ENCODE measurements around the gene SAFB2. TPM values are rescaled to one million over a fixed set of nuclear protein-coding genes. Genes with fewer than 3 reads are reported as not detected.
A peak's percentile ranks its signal among the peaks of the same experiment; 100 is the strongest.

Gene SAFB2
- total and polyA plus RNA-seq, 2 of the 13 experiments (the other 11 are each of a cell fraction or from before 2014, with no cell fraction given), result 11.2 to 31.5 TPM

DNA sequence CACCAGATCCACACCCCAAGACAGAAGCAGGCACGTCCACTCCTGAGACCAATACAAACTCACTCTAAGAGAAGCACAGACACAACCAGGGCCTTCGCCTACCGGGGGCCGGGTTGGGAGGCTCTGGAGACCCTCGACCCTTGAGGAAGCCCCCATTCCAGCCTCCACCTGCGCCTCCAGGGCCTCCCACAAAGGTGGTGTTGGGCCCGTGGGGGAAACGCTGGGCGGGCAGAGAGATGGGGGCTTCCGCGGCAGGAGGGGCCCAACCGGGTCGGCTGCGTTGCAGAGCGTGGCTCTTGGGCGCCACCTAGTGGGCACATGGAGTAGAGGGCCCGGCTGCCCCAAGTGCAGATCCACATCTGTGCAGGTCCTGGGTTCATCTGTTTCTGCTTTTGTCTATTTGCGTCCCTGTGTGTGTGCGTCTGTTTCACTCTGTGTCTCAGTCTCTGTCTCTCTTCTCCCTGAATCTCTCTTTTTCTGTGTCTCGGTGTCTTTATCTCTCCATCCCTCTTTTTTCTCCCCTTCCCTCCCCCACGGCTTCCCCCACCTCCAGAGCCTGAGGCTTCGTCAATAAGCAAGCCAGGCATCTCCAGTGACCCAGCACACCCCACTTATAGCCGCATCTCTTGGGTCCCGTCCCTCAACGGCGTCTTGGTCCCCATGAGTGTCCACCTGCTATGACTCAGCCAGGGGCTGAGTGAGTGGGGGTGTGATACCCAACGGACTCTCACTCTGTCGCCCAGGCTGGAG, 44.3 kb downstream of the SAFB2 start (continued):
- TF ChIP-seq, protein P1, sequence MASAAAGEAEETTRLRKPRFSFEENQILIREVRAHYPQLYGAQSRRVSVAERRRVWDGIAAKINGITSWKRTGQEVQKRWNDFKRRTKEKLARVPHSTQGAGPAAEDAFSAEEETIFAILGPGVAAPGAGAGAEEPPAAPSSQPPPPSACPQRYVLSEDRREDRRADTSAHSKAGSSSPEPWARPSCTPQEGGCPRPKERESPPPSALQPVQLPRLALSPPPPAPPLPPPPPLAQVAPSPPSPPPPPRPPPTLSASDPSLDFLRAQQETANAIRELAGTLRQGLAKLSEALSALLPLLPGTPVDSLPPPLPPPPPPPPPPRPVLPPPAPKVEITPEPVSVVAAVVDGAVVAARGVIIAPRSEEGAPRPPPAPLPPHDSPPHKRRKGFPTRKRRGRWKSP (CRISPR knock-in tag; IDR thresholded peaks at IDR 0.05), result no peak
- TF ChIP-seq TARDBP (CRISPR knock-in tag; IDR thresholded peaks at IDR 0.05) (peak; percentile 62), MXD1 (CRISPR knock-in tag; IDR thresholded peaks at IDR 0.05) (peak; percentile 34; the same call in 1 of the 2 replicates), ZNF362 (CRISPR knock-in tag; IDR thresholded peaks at IDR 0.05; ENCODE audit: borderline replicate concordance) (peak; percentile 50; the same call in 1 of the 2 replicates), ZNF547 (CRISPR knock-in tag; IDR thresholded peaks at IDR 0.05) (peak; percentile 41; the same call in 1 of the 2 replicates), ZFX (CRISPR knock-in tag; IDR thresholded peaks at IDR 0.05; ENCODE audit: low read depth) (peak; percentile 69), PATZ1 (CRISPR knock-in tag; IDR thresholded peaks at IDR 0.05) (peak; percentile 93), BCL3 (CRISPR knock-in tag; IDR thresholded peaks at IDR 0.05) (0 out of 2 replicates have a peak, but pooled peaks have one; percentile 35), FOXK2 (IDR thresholded peaks at IDR 0.05) (no peak)
- TF ChIP-seq, protein P2, sequence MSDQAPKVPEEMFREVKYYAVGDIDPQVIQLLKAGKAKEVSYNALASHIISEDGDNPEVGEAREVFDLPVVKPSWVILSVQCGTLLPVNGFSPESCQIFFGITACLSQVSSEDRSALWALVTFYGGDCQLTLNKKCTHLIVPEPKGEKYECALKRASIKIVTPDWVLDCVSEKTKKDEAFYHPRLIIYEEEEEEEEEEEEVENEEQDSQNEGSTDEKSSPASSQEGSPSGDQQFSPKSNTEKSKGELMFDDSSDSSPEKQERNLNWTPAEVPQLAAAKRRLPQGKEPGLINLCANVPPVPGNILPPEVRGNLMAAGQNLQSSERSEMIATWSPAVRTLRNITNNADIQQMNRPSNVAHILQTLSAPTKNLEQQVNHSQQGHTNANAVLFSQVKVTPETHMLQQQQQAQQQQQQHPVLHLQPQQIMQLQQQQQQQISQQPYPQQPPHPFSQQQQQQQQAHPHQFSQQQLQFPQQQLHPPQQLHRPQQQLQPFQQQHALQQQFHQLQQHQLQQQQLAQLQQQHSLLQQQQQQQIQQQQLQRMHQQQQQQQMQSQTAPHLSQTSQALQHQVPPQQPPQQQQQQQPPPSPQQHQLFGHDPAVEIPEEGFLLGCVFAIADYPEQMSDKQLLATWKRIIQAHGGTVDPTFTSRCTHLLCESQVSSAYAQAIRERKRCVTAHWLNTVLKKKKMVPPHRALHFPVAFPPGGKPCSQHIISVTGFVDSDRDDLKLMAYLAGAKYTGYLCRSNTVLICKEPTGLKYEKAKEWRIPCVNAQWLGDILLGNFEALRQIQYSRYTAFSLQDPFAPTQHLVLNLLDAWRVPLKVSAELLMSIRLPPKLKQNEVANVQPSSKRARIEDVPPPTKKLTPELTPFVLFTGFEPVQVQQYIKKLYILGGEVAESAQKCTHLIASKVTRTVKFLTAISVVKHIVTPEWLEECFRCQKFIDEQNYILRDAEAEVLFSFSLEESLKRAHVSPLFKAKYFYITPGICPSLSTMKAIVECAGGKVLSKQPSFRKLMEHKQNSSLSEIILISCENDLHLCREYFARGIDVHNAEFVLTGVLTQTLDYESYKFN (CRISPR knock-in tag; conservative IDR thresholded peaks at IDR 0.05), result peak; percentile 40; the same call in 1 of the 2 replicates
- TF ChIP-seq, protein P3, sequence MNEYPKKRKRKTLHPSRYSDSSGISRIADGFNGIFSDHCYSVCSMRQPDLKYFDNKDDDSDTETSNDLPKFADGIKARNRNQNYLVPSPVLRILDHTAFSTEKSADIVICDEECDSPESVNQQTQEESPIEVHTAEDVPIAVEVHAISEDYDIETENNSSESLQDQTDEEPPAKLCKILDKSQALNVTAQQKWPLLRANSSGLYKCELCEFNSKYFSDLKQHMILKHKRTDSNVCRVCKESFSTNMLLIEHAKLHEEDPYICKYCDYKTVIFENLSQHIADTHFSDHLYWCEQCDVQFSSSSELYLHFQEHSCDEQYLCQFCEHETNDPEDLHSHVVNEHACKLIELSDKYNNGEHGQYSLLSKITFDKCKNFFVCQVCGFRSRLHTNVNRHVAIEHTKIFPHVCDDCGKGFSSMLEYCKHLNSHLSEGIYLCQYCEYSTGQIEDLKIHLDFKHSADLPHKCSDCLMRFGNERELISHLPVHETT (CRISPR knock-in tag; conservative IDR thresholded peaks at IDR 0.05), result no peak
- TF ChIP-seq, protein P4, sequence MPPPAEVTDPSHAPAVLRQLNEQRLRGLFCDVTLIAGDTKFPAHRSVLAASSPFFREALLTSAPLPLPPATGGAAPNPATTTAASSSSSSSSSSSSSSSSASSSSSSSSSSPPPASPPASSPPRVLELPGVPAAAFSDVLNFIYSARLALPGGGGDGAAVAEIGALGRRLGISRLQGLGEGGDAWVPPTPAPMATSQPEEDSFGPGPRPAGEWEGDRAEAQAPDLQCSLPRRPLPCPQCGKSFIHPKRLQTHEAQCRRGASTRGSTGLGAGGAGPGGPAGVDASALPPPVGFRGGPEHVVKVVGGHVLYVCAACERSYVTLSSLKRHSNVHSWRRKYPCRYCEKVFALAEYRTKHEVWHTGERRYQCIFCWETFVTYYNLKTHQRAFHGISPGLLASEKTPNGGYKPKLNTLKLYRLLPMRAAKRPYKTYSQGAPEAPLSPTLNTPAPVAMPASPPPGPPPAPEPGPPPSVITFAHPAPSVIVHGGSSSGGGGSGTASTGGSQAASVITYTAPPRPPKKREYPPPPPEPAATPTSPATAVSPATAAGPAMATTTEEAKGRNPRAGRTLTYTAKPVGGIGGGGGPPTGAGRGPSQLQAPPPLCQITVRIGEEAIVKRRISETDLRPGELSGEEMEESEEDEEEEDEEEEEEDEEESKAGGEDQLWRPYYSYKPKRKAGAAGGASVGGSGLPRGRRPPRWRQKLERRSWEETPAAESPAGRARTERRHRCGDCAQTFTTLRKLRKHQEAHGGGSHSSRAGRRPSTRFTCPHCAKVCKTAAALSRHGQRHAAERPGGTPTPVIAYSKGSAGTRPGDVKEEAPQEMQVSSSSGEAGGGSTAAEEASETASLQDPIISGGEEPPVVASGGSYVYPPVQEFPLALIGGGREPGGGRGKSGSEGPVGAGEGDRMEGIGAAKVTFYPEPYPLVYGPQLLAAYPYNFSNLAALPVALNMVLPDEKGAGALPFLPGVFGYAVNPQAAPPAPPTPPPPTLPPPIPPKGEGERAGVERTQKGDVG (CRISPR knock-in tag; IDR thresholded peaks at IDR 0.05; ENCODE audit: borderline replicate concordance), result 0 out of 2 replicates have a peak, but pooled peaks have one; percentile 38
